ENCODE data around the gene HOXD8.

GRCh38 chr2:176080540-176081375, 48.7 kb upstream of the HOXD8 start:
- TF ChIP-seq POLR2AphosphoS5 (IDR thresholded peaks at IDR 0.05) (peak in 1 of 3 donors; percentile 12), POLR2A (IDR thresholded peaks at IDR 0.05) (no peak)
- TF ChIP-seq, protein P1, sequence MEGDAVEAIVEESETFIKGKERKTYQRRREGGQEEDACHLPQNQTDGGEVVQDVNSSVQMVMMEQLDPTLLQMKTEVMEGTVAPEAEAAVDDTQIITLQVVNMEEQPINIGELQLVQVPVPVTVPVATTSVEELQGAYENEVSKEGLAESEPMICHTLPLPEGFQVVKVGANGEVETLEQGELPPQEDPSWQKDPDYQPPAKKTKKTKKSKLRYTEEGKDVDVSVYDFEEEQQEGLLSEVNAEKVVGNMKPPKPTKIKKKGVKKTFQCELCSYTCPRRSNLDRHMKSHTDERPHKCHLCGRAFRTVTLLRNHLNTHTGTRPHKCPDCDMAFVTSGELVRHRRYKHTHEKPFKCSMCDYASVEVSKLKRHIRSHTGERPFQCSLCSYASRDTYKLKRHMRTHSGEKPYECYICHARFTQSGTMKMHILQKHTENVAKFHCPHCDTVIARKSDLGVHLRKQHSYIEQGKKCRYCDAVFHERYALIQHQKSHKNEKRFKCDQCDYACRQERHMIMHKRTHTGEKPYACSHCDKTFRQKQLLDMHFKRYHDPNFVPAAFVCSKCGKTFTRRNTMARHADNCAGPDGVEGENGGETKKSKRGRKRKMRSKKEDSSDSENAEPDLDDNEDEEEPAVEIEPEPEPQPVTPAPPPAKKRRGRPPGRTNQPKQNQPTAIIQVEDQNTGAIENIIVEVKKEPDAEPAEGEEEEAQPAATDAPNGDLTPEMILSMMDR (IDR thresholded peaks at IDR 0.05), result no peak
